ENCODE data around the gene CLMP. TPM values are rescaled to one million over a fixed set of nuclear protein-coding genes. Genes with fewer than 3 reads are reported as not detected.

The CLMP gene
- total RNA-seq, 1 experiment from 2014 or later, result 3.2 TPM

GRCh38 chr11:123190518-123190917 is 4.5 kb downstream of the CLMP start:
- Histone ChIP-seq H3K36me3 (ENCODE audit: control insufficient read depth in 1 of 2, insufficient read depth in 2 of 2, low read length in 2 of 2) (no peaks in the 10 kb centered on the region), H3K27ac (ENCODE audit: low read depth, low read length) (no peak overlapping the region), H3K4me2 (ENCODE audit: low read length) (no peak overlapping the region), H3K9me2 (ENCODE audit: insufficient read depth) (no peaks in the 10 kb centered on the region), H2AFZ (ENCODE audit: low read depth, low read length, poor library complexity, severe bottlenecking) (no peak overlapping the region), H3K27me3 (ENCODE audit: insufficient read depth, low read length) (peaks cover 5% of the 10 kb centered on the region; the same call in 1 of the 2 replicates), H4K20me1 (ENCODE audit: insufficient read depth) (no peaks in the 10 kb centered on the region), H3K79me2 (ENCODE audit: insufficient read depth, low read length) (no peaks in the 10 kb centered on the region), H3K4me1 (ENCODE audit: control insufficient read depth in 1 of 2, insufficient read depth in 2 of 2, low read length in 2 of 2) (peaks cover 0 to 27% of the 10 kb centered on the region in 2 experiments; a peak in 1 of 4 replicates), H3K9me3 (ENCODE audit: control insufficient read depth in 1 of 2, insufficient read depth in 1 of 2, low read depth in 1 of 2, low read length in 2 of 2) (no peaks in the 10 kb centered on the region), H3K9ac (ENCODE audit: low read length) (no peak overlapping the region), H3K4me3 (replicated peaks in 1 of 2; ENCODE audit: low read depth in 1 of 2, low read length in 2 of 2) (no peak overlapping the region)
- DNase-seq (ENCODE audit: low read depth, low spot score), result no peak
- RAD21 ChIA-PET (ENCODE audit: low non-redundant PET in 1 of 2, low total read pairs in 2 of 2, uncharacterized antibody in 2 of 2, unreplicated experiment in 2 of 2), result interaction anchor here in 1 of 2 experiments (0.6 kb wide), 1 partner anchor 36 kb away, joined by 3 read pairs; no protein-coding TSS in a partner anchor
- CTCF ChIA-PET, result no interaction called here
- ATAC-seq, result no peak
- BruUV-seq (replicated peaks), result no TSS peak
- POLR2A ChIA-PET, result no interaction called here
- no peak for TF ChIP-seq FOSL1 (IDR thresholded peaks at IDR 0.05; ENCODE audit: low read depth)
- TF ChIP-seq CTCF (IDR thresholded peaks at IDR 0.05 in 2 of 3, conservative IDR thresholded peaks at IDR 0.05 in 1 of 3; ENCODE audit: borderline replicate concordance in 1 of 3, insufficient read depth in 1 of 3, low read depth in 2 of 3, low read length in 2 of 3), result no peak
- no peak for TF ChIP-seq SP1 (IDR thresholded peaks at IDR 0.05; ENCODE audit: low read depth)
- TF ChIP-seq TCF7L2 (IDR thresholded peaks at IDR 0.05; ENCODE audit: borderline replicate concordance, extremely low read depth, insufficient read depth, insufficient read length), result no peak
- TF ChIP-seq MAX (IDR thresholded peaks at IDR 0.05), result no peak
- no peak for TF ChIP-seq REST (IDR thresholded peaks at IDR 0.05; ENCODE audit: low read depth)
- no peak for TF ChIP-seq POLR2AphosphoS5 (IDR thresholded peaks at IDR 0.05; ENCODE audit: low read depth, low read length)
- TF ChIP-seq RAD21 (IDR thresholded peaks at IDR 0.05; ENCODE audit: low read depth), result no peak
- no peak for TF ChIP-seq POLR2A (IDR thresholded peaks at IDR 0.05; ENCODE audit: borderline replicate concordance, extremely low read depth, insufficient read depth, insufficient read length)
- no peak for TF ChIP-seq ATF3 (IDR thresholded peaks at IDR 0.05)
- TF ChIP-seq JUND (IDR thresholded peaks at IDR 0.05), result no peak
- no peak for TF ChIP-seq SRF (IDR thresholded peaks at IDR 0.05; ENCODE audit: low read depth)
- intact Hi-C loops (cut with micrococcal nuclease), result no loop called here

Measured in HCT116 (cell line).